Omental fat pad (tissue), 4 donors: ENCODE results near the gene VAV2. TPM values are rescaled to one million over a fixed set of nuclear protein-coding genes. Genes with fewer than 3 reads are reported as not detected.

ENCODE experiments used
- ATAC-seq: fragments of 150-250 bp; one replicate; pipeline ENCODE4 v1.9.1; 2016; ENCODE audit warnings: mild to moderate bottlenecking, moderate library complexity; ENCODE audit not compliant: low FRiP score
- DNase-seq: peaks from one replicate; pipeline ENCODE4 v3.0.0-alpha.2; 2019; ENCODE audit warnings: low spot score
- total RNA-seq, 4 donors: library from RNA; depleted of rRNA; stranded (reverse); fragments of >200 nt; gene quantifications; one replicate each; pipeline ENCODE4 v1.1.0, GENCODE V29; 2016
- TF ChIP-seq, protein P1 (sequence below), 3 donors: fragments of 450-650 bp; IDR thresholded peaks; one replicate each; pipeline ENCODE4 v1.5.1; 2016 to 2017; ENCODE audit warnings: antibody characterized with exemption in 3 of 3, mild to moderate bottlenecking in 3 of 3, moderate library complexity in 2 of 3

The VAV2 gene
- total RNA-seq, 4 donors from 2014 or later = 4.0 to 10.9 (median 6.2) TPM

DNA sequence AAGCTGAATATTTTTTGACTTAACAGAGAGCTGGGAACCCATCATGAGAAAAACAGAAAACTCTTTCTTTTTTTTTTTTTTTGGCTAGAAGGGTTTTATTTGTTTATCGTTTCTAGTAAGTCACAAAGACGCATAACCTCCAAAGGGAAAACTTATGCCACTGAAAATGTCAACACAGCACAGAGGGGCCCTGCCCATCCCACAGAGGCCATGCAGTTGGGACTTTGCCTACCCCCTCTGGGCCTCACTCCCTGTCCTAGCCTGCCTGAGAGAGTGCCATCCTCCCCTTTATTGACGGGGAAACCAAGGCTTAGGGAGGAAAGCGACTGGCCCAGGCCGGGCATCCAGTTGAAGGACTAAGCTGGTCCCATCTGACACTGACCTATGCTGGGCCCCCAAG is 74.7 kb downstream of the VAV2 start:
- no peak for DNase-seq
- ATAC-seq = no peak
- TF ChIP-seq, protein P1, sequence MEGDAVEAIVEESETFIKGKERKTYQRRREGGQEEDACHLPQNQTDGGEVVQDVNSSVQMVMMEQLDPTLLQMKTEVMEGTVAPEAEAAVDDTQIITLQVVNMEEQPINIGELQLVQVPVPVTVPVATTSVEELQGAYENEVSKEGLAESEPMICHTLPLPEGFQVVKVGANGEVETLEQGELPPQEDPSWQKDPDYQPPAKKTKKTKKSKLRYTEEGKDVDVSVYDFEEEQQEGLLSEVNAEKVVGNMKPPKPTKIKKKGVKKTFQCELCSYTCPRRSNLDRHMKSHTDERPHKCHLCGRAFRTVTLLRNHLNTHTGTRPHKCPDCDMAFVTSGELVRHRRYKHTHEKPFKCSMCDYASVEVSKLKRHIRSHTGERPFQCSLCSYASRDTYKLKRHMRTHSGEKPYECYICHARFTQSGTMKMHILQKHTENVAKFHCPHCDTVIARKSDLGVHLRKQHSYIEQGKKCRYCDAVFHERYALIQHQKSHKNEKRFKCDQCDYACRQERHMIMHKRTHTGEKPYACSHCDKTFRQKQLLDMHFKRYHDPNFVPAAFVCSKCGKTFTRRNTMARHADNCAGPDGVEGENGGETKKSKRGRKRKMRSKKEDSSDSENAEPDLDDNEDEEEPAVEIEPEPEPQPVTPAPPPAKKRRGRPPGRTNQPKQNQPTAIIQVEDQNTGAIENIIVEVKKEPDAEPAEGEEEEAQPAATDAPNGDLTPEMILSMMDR (IDR thresholded peaks at IDR 0.05) = no peak

DNA sequence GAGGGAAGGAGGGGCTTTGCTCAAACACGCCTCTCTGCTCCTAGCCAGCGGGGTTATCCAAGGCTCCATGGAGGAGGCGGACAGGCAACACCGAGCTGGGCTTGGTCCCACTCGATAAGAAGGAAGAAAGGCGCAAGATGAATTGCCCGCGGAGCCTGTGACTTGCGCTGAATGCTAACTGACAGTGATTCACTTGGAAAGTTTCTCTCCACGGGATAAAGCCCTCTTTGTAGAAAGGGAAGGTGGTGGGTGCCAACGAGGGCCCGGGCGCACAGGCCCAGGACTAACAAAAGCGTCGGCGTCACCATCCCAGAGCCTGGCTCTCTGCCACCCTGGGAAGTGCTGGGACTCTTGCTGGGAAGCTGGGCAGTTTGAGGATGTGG is 76.0 kb downstream of the VAV2 start:
- DNase-seq (no peak), ATAC-seq (no peak)
- TF ChIP-seq, protein P1 (IDR thresholded peaks at IDR 0.05) = no peak

DNA sequence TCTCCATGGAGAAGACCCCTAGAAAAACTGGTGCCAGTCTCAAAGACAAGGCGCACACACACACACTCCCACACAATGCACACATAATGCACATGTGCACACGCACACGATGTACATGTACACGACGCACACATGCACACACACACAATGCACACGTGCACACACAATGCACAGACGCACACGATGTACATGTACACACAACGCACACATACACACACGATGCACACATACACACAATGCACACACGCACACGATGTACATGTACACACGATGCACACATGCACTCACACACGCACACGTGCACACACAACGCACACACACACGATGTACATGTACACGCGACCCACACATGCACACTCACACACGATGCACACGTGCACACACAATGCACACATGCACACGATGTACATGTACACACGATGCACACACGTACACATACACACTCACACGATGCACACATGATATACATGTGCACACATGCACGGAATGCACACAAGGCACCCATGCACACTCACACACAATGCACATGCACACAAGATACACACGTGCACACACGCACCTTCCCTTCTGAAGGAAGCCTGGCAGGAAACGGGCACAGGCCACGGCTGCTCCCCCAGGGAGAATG is 76.5 kb downstream of the VAV2 start:
- DNase-seq (no peak), ATAC-seq (no peak)
- TF ChIP-seq, protein P1 (IDR thresholded peaks at IDR 0.05) = no peak

DNA sequence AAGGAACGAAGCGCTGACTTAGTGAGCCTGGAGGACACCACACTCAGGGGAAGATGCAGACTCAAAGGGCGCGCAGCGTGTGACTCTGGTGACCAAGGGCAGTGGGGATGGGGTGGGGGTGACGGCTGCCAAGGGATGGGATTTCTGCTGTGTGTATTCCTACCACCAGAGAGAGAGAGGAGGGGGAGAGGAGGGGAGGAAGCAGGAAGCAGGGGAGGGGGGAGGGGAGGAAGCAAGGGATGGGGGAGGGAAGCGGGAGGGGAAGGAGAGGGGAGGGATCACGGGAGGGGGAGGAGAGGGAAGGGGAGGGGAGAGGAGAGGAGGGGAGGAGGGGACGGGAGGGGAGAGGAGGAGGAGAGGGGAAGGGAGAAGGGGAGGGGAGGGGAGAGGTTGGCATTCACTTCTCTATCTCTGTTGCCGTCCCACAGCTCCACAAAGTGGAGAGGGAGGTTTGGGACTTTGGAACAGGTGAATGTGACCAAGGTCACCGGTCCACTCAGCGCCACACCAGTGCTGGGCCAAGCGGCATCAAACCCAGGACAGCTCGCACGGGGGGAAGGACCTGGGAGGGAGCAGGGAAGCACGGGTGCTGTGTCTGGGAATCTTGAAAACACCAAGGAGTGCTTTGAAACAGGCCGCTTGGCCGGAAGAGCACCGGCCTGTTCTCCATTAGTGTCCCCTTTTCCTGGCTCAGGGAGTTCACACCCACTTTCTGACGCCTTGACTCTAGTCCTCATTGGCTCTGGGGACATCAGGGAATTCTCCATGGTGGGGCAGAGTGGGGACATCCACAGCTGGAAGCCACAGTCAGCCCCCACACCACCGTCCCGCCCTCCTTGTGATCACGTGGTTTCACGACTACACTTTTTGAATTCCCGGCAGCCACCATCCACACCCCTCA is 77.4 kb downstream of the VAV2 start:
- TF ChIP-seq, protein P1 (IDR thresholded peaks at IDR 0.05) = no peak
- DNase-seq = no peak
- no peak for ATAC-seq

DNA sequence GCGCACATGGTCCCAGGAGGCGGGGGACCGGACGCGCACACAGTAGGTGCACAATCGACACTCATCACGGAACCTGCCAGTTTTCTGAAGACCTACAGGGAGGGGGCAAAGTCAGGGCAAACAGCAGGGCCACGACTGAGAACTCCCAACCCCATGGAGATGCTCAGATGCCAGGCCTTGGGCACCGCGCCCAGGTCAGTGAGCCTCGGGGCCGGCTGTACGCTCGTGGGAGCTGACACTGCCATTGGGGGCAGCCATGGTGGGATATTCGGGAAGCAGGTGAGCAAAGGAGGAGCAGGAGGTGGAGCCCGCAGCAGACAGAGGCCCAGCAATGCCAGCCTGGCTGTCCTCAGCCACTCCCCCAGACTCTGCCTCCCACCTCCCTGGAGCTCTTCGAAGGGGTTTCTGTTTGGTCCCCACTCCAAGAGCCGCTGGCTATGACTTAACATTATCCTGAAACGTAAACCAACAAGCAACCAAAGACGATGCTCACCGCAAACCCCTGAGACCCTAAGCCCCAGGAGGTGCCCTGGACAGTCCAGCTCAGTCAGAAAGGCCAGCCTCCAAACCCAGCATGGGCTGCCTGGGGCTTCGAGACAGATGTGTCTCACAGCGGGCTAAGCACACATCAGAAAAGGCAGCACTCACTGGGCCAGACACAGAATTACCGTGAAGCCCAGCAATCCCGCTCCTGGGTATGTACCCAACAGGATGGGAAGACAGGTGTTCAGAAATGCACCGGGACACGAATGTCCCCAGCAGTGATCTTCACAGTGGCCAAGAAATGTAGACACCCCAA is 78.4 kb downstream of the VAV2 start:
- TF ChIP-seq, protein P1 (IDR thresholded peaks at IDR 0.05) = no peak
- ATAC-seq = no peak

DNA sequence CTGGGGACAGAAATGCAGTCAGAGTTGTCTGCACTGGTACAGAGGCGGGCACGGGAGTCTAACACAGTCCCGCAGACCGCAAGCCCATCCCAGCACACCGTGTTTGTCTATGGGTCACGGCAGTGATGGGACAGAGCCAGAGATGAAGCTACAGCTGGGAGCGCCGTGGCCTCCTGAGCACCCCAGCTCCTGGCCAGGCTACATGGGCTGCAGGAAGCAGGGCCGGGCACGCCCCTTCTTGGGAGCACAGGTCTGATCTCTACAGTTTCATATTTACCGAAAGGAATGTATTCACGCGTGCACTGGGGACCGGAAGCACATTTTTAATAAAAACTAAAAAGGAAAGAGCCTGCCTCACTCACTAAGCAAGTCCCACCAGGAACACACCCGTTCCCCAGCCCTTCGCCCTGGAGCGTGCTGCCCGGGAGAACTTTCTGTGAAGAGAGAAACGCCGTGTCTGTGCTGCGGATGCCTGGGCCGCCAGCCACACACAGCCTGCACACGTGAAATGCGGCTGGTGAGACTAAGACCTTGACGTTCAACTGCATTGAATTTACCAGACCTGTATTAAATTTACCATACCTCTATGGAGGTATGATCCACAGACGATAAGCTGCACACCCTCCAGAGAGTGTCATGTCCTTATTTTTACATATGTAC is 81.1 kb downstream of the VAV2 start:
- TF ChIP-seq, protein P1 (IDR thresholded peaks at IDR 0.05) = no peak
- ATAC-seq (no peak), DNase-seq (no peak)

More for the DNA sequence above, 78.4 kb downstream of the VAV2 start:
- no peak for DNase-seq
